K562 (cell line): ENCODE measurements around the gene MIB2. TPM values are rescaled to one million over a fixed set of nuclear protein-coding genes. Genes with fewer than 3 reads are reported as not detected.

Experiments used
- ATAC-seq: fragments of 200-7000 bp; cut with Tn5 transposase; 3 replicates; pipeline ENCODE4 v1.9.1; 2020; ENCODE audit warnings: moderate library complexity
- BruUV-seq: library from RNA; stranded (reverse); fragments of 400-500 nt; replicated peaks from 2 replicates; lab custom pipeline; 2021; lab: Mats Ljungman, UMichigan
- CTCF ChIA-PET: fragments of 300-600 bp; formaldehyde crosslinking; extraction: SDS; loops from one replicate; lab custom pipeline; 2021; ENCODE audit warnings: low intra/inter-chr PET ratio; lab: Yijun Ruan, JAX
- POLR2A ChIA-PET: fragments of 300-600, 350-650 bp; sonication (Branson Sonifier 250); formaldehyde crosslinking; extraction: SDS; loops from one replicate; lab custom pipeline; 2021; ENCODE audit warnings: antibody characterized with exemption, inconsistent platforms; lab: Yijun Ruan, JAX
- DNase-seq, 4 experiments: peaks; one replicate each; pipeline versions ENCODE4 v3.0.0 to v3.0.0-alpha.2; 2011 to 2018; ENCODE audit warnings: low spot score in 3 of 4, mixed read lengths in 3 of 4; ENCODE audit errors: extremely low read depth in 1 of 4
- FAIRE-seq: peaks from 2 replicates; lab custom pipeline; 2011; peaks lifted over from hg19 to GRCh38; lab: Jason Lieb, UNC
- H2AFZ ChIP-seq: 2 replicates; pipeline ENCODE4 v1.6.0; 2011; ENCODE audit warnings: low read depth, low read length, control low read depth, inconsistent platforms
- H3K27ac ChIP-seq: fragments of 200-600 bp; 3 replicates; pipeline ENCODE4 v1.8.0; 2011; ENCODE audit warnings: low read depth, mild to moderate bottlenecking, control low read depth, inconsistent platforms, low read length, moderate library complexity, mixed read lengths; ENCODE audit errors: extremely low read depth
- H3K27me3 ChIP-seq, 2 experiments: fragments of 300-600 bp in 1 of 2; 2 replicates in 1 of 2; 3 replicates in 1 of 2; pipeline versions ENCODE4 v1.6.0 to v1.8.0; 2011; ENCODE audit warnings: inconsistent platforms in 2 of 2, low read length in 2 of 2, mild to moderate bottlenecking in 1 of 2, mixed read lengths in 1 of 2, moderate library complexity in 1 of 2; ENCODE audit not compliant: control insufficient read depth in 2 of 2, insufficient read depth in 2 of 2
- H3K36me3 ChIP-seq: fragments of 300-600 bp; 3 replicates; pipeline ENCODE4 v1.8.0; 2011; ENCODE audit warnings: mild to moderate bottlenecking, low read length, inconsistent platforms; ENCODE audit not compliant: control insufficient read depth, insufficient read depth
- H3K4me1 ChIP-seq, 2 experiments: fragments of 200-600 bp in 1 of 2; replicated peaks in 1 of 2; 2 replicates in 1 of 2; 3 replicates in 1 of 2; pipeline versions ENCODE4 v1.5.1 to v1.8.0; 2011; ENCODE audit warnings: inconsistent platforms in 2 of 2, low read length in 2 of 2, mild to moderate bottlenecking in 1 of 2, mixed read lengths in 1 of 2, moderate library complexity in 1 of 2; ENCODE audit not compliant: control insufficient read depth in 2 of 2, insufficient read depth in 2 of 2
- H3K4me2 ChIP-seq: 2 replicates; pipeline ENCODE4 v1.6.1; 2011; ENCODE audit warnings: low read length, control low read depth, inconsistent platforms, mixed read lengths; ENCODE audit not compliant: insufficient read depth
- H3K4me3 ChIP-seq: fragments of 200-600 bp; sonication (generic), shearing (Covaris generic); 2 replicates; pipeline ENCODE4 v1.5.1; 2016; ENCODE audit warnings: control low read depth, inconsistent platforms
- H3K79me2 ChIP-seq: fragments of 200-600 bp; 3 replicates; pipeline ENCODE4 v1.8.0; 2011; ENCODE audit warnings: low read length, inconsistent platforms; ENCODE audit not compliant: control insufficient read depth, insufficient read depth
- H3K9ac ChIP-seq, 2 experiments: 2 replicates each; pipeline versions ENCODE4 v1.6.0 to v1.6.1; 2011; ENCODE audit warnings: low read depth in 2 of 2, low read length in 2 of 2, control low read depth in 1 of 2, inconsistent platforms in 1 of 2, mild to moderate bottlenecking in 1 of 2, mixed read lengths in 1 of 2; ENCODE audit not compliant: insufficient read depth in 1 of 2
- H3K9me1 ChIP-seq: one replicate; pipeline ENCODE4 v1.6.0; 2011; ENCODE audit warnings: inconsistent platforms, mild to moderate bottlenecking, low read length, moderate library complexity; ENCODE audit not compliant: control insufficient read depth, insufficient read depth
- H3K9me3 ChIP-seq: replicated peaks from 2 replicates; pipeline ENCODE4 v1.5.1; 2011; ENCODE audit warnings: low read depth, low read length, inconsistent platforms; ENCODE audit not compliant: control insufficient read depth, insufficient read depth
- H4K20me1 ChIP-seq: replicated peaks from 2 replicates; pipeline ENCODE4 v1.6.1; 2011; ENCODE audit warnings: low read length, inconsistent platforms, mixed read lengths; ENCODE audit not compliant: control insufficient read depth, insufficient read depth
- CBX1 ChIP-seq: sonication (generic); IDR thresholded peaks from 2 replicates; pipeline ENCODE4 v1.6.1; 2016; ENCODE audit warnings: antibody characterized with exemption, low read depth, mild to moderate bottlenecking
- L3MBTL2 ChIP-seq: fragments of 450-650 bp; IDR thresholded peaks from 2 replicates; pipeline ENCODE4 v1.6.1; 2016; ENCODE audit warnings: mild to moderate bottlenecking, moderate library complexity
- NFATC3 ChIP-seq: fragments of 450-650 bp; IDR thresholded peaks from 2 replicates; pipeline ENCODE4 v1.6.1; 2017; ENCODE audit warnings: mild to moderate bottlenecking
- NFYB ChIP-seq: IDR thresholded peaks from 2 replicates; pipeline ENCODE4 v1.6.1; 2011; ENCODE audit warnings: mild to moderate bottlenecking, moderate library complexity; ENCODE audit not compliant: insufficient read length; ENCODE audit errors: extremely low read depth
- SMARCA4 ChIP-seq: fragments of 450-650 bp; IDR thresholded peaks from 2 replicates; pipeline ENCODE4 v1.6.1; 2016
- SRSF3 ChIP-seq: fragments of 200-400 bp; formaldehyde crosslinking; IDR thresholded peaks from 2 replicates; pipeline ENCODE4 v1.6.1; 2016; ENCODE audit warnings: mild to moderate bottlenecking, low read length, moderate library complexity; ENCODE audit not compliant: insufficient read depth
- TBP ChIP-seq: optimal IDR thresholded peaks from 2 replicates; pipeline ENCODE3; 2011; ENCODE audit warnings: low read depth, low read length, improper control_type of control experiment
- ZBTB7A ChIP-seq: IDR thresholded peaks from 2 replicates; pipeline ENCODE4 v1.6.1; 2011; ENCODE audit warnings: low read depth, mild to moderate bottlenecking, low read length, moderate library complexity, borderline replicate concordance; ENCODE audit not compliant: control insufficient read depth
- ZNF133 ChIP-seq: fragments of 250-450 bp; sonication (Bioruptor Pico); IDR thresholded peaks from 2 replicates; pipeline ENCODE4 v1.4.0; 2020; ENCODE audit warnings: mild to moderate bottlenecking
- ZNF324 ChIP-seq: fragments of 250-450 bp; sonication (Bioruptor Pico); IDR thresholded peaks from 2 replicates; pipeline ENCODE4 v1.4.0; 2020; ENCODE audit warnings: mild to moderate bottlenecking
- ZNF41 ChIP-seq: fragments of 250-450 bp; sonication (Bioruptor Pico); conservative IDR thresholded peaks from 2 replicates; pipeline ENCODE4 v1.4.0; 2020; ENCODE audit warnings: mild to moderate bottlenecking
- WGBS: fragments of 100-300 bp; shearing (Covaris generic); methylation state at CpG from one replicate; pipeline ENCODE4 v1.1.6; 2016; ENCODE audit warnings: low coverage, mixed read lengths; ENCODE audit not compliant: insufficient coverage; ENCODE audit errors: missing lambda C conversion rate; 5-methylcytosine and 5-hydroxymethylcytosine counted together
- in situ Hi-C: fragments of 300-500 bp; cut with MboI; formaldehyde crosslinking; loops from 4 replicates; pipeline ENCODE4 v1.15.0; 2018; ENCODE audit warnings: inconsistent platforms, mixed read lengths
- intact Hi-C: fragments of 100-400 bp; cut with micrococcal nuclease; formaldehyde crosslinking; loops from 2 replicates; pipeline ENCODE4 v1.14.2; 2022
- polyA plus RNA-seq, 8 experiments: library from polyadenylated mRNA; depleted of rRNA in 4 of 8; stranded (reverse) in 5 of 8; unstranded in 3 of 8; fragments of >200 nt; fragmentation: Nextera tagmentation in 2 of 8; fragmentation: Illumina TruSeq in 1 of 8; extraction: Ambion mirVana in 2 of 8; extraction: Trizol in 1 of 8; gene quantifications; 2 replicates each; pipeline versions ENCODE4 v1.2.1 to v1.2.3, GENCODE V29; 2011 to 2014; ENCODE audit warnings: inconsistent platforms in 1 of 8, missing spikeins in 1 of 8
- total RNA-seq, 7 experiments: library from RNA; depleted of rRNA in 6 of 7; stranded (reverse); fragments of >200 nt in 6 of 7; fragmentation: Illumina TruSeq in 2 of 7; extraction: Trizol in 2 of 7; gene quantifications; 2 replicates each; pipeline versions ENCODE4 v1.2.1 to v1.2.3, GENCODE V29; 2011 to 2021; ENCODE audit warnings: low replicate concordance in 1 of 7
- TF ChIP-seq, protein P1 (sequence below): fragments of 450-650 bp; IDR thresholded peaks from 2 replicates; pipeline ENCODE4 v1.6.1; 2016; ENCODE audit warnings: mild to moderate bottlenecking
- TF ChIP-seq, protein P2 (sequence below), 2 experiments: fragments of 450-650 bp; conservative IDR thresholded peaks; 2 replicates each; pipeline ENCODE4 v1.6.1; 2017; ENCODE audit warnings: mild to moderate bottlenecking in 2 of 2, moderate library complexity in 2 of 2

The MIB2 gene
- total and polyA plus RNA-seq, 9 of the 15 experiments (the other 6 are each of a cell fraction or from before 2014, with no cell fraction given), result 0.04 to 17.0 (median 4.9) TPM; not detected in 1

DNA sequence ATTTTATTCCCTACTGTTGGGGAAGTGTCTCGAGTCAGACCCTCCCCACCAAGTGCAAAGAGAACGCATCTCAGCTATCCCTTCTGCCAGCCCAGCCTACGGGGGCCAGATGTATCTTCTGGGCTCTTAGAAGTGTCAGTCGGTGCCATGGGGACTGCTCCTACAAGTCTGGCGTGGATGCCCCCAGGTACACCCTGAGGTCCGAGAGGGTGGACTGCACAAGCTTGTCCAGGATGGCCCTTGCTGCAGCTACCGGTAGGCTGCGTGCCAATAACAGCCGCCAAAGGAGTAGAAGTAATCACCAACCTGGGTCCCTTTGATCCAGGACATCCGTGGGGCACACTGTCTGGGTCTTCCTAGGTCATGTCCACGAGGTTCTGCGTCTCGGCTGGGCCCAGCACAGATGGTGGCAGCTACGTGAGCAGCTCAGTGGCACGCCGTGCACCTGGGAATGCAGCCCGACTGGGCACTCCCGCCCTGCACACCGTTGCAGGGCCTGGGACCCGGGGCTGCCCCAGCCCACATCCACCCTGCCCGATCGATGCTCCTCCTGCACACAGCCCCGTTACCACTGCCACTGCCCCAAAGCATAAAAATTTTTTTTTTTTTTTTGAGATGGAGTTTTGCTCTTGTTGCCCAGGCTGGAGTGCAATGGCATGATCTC, 31.8 kb upstream of the MIB2 start:
- Histone ChIP-seq H3K4me2 (0 out of 2 replicates have a peak overlapping the region, but pooled peaks have one; percentile 6), H3K9me1 (no peaks in the 10 kb centered on the region), H3K4me3 (no peak overlapping the region), H3K79me2 (no peaks in the 10 kb centered on the region), H4K20me1 (no peaks in the 10 kb centered on the region), H3K27me3 (peaks cover 11 to 22% of the 10 kb centered on the region in 2 experiments; a peak in 4 of 5 replicates), H3K9ac (0 out of 4 replicates have a peak overlapping the region, but pooled peaks of 1 of the 2 experiments have one; percentile 75), H2AFZ (no peak overlapping the region), H3K27ac (no peak overlapping the region), H3K36me3 (no peaks in the 10 kb centered on the region), H3K4me1 (peaks cover 4 to 18% of the 10 kb centered on the region in 2 experiments; a peak in 4 of 5 replicates), H3K9me3 (no peaks in the 10 kb centered on the region)
- DNase-seq, result no peak
- 17% methylated on average over 23 of the region's 23 CpGs for WGBS
- no peak for TF ChIP-seq CBX1
- no peak for TF ChIP-seq SRSF3
- no peak for TF ChIP-seq SMARCA4
- TF ChIP-seq TBP, result no peak
- no peak for TF ChIP-seq ZNF324
- TF ChIP-seq, protein P1, sequence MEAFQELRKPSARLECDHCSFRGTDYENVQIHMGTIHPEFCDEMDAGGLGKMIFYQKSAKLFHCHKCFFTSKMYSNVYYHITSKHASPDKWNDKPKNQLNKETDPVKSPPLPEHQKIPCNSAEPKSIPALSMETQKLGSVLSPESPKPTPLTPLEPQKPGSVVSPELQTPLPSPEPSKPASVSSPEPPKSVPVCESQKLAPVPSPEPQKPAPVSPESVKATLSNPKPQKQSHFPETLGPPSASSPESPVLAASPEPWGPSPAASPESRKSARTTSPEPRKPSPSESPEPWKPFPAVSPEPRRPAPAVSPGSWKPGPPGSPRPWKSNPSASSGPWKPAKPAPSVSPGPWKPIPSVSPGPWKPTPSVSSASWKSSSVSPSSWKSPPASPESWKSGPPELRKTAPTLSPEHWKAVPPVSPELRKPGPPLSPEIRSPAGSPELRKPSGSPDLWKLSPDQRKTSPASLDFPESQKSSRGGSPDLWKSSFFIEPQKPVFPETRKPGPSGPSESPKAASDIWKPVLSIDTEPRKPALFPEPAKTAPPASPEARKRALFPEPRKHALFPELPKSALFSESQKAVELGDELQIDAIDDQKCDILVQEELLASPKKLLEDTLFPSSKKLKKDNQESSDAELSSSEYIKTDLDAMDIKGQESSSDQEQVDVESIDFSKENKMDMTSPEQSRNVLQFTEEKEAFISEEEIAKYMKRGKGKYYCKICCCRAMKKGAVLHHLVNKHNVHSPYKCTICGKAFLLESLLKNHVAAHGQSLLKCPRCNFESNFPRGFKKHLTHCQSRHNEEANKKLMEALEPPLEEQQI, result no peak
- TF ChIP-seq NFYB, result no peak
- TF ChIP-seq, protein P2, sequence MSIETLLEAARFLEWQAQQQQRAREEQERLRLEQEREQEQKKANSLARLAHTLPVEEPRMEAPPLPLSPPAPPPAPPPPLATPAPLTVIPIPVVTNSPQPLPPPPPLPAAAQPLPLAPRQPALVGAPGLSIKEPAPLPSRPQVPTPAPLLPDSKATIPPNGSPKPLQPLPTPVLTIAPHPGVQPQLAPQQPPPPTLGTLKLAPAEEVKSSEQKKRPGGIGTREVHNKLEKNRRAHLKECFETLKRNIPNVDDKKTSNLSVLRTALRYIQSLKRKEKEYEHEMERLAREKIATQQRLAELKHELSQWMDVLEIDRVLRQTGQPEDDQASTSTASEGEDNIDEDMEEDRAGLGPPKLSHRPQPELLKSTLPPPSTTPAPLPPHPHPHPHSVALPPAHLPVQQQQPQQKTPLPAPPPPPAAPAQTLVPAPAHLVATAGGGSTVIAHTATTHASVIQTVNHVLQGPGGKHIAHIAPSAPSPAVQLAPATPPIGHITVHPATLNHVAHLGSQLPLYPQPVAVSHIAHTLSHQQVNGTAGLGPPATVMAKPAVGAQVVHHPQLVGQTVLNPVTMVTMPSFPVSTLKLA (conservative IDR thresholded peaks at IDR 0.05), result no peak
- no peak for TF ChIP-seq NFATC3
- TF ChIP-seq ZNF41 (CRISPR knock-in tag), result no peak
- TF ChIP-seq ZBTB7A, result no peak
- TF ChIP-seq ZNF133, result no peak
- TF ChIP-seq L3MBTL2, result no peak
- in situ Hi-C loops (no loop called here), intact Hi-C loops (no loop called here)
- no peak for ATAC-seq
- ChIA-PET POLR2A (interaction anchor here (0.6 to 0.9 kb wide), 4 partner anchors 10 to 95 kb away, joined by 3 to 4 read pairs (median 3); no protein-coding TSS in a partner anchor), CTCF (no interaction called here)
- no TSS peak for BruUV-seq
- FAIRE-seq, result no peak
